ENCODE measurements around the gene GAS7.

GAS7 gene

DNA sequence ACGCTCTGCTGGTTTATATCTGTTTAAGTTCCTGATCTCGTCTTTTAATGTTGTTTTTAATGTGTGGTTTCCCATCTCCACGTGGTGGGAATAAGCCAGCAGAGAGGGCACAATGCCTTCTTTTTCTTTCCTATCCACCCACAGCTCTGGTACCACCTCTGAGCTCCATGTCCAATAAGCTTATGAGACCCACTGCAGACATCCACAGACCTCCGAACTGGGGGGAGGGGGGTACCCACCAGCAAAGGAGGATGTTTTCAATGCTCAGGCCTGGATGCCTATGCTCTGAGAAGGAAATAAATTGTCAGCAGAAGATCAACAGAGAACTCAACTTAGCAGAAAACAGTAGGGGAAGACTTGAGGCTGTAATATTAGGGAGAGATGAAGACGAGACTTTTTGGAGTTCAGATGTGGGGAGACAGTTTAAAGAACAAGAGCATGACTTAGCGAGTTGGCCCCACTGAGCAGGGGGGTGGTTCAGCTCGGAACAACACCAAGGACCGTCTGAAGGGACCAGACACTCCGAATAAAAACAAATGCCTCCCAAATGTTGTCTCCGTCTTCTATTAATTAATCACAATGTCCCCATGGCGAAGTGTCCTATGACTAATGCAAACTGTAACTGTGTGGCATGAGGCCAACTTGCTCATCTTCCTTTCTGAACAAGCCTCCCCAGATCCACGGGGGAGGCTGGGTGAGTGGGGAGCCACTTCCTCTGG lies 62.7 kb downstream of the GAS7 start:
- no peak for DNase-seq (ENCODE audit: low read depth in 2 of 2)

DNA sequence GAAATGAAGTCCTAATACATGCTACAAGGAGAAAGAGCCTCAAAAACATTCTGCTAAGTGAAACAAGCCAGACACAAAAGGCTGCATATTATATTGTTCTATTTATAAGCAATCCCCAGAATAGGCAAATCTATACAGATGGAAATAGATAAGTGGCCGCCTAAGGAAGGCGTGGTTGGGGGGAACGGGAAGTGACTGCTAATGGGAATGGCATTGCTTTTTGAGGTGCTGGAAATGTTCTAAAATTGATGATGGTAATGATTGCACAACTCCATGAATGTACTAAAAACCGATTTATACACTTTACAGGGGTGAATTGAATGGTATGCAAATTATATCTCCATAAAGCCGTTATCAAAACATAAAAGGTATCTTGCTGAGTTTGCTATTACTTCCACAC lies 67.7 kb downstream of the GAS7 start:
- DNase-seq (ENCODE audit: low read depth in 2 of 2), result no peak

DNA sequence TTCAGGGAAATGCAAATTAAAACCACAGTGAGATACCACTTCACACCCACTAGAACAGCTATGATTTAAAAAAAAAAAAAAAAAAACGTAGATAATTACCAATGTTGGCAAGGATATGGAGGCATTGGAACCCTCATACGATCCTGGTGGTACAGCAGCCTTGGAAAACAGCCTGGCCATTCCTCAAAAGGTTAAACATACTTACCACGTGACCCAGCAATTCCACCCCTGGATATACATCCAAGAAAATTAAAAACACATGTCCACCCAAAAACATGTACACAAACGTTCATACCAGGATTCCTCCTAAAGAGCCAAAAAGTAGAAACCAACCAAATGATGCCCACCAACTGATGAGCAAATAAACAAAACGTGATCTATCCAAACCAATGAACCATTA lies 68.1 kb downstream of the GAS7 start:
- DNase-seq (ENCODE audit: low read depth in 2 of 2), result no peak

DNA sequence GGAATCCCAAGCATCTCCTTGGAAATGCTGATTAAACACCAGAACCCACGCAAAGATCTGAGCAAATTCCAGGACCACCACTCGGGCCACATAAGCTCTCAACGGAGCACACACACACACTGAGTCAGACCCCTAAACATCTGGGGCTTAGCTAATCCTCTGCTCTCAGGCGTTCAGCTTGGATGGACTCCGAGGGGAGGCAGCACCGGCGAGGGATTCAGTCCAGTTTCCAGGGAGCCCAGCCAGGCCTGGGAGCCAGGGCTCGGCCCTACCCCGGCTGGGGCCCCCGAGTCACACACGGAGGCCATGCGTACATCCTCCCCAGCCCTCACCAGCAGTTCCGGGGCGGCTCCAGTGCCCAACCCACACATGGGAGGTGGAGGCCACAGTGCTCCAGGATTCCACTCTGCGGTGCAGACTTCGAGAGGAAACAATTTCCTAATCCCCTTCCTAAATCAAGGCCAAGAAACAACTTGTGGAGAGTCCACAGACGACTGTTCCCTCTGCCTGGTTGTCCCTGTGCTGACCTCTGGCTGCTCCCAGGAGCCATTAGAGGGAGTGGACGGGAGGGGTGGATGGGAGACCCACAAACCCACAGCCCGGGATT lies 70.5 kb downstream of the GAS7 start:
- no peak for DNase-seq (ENCODE audit: low read depth in 2 of 2)

DNA sequence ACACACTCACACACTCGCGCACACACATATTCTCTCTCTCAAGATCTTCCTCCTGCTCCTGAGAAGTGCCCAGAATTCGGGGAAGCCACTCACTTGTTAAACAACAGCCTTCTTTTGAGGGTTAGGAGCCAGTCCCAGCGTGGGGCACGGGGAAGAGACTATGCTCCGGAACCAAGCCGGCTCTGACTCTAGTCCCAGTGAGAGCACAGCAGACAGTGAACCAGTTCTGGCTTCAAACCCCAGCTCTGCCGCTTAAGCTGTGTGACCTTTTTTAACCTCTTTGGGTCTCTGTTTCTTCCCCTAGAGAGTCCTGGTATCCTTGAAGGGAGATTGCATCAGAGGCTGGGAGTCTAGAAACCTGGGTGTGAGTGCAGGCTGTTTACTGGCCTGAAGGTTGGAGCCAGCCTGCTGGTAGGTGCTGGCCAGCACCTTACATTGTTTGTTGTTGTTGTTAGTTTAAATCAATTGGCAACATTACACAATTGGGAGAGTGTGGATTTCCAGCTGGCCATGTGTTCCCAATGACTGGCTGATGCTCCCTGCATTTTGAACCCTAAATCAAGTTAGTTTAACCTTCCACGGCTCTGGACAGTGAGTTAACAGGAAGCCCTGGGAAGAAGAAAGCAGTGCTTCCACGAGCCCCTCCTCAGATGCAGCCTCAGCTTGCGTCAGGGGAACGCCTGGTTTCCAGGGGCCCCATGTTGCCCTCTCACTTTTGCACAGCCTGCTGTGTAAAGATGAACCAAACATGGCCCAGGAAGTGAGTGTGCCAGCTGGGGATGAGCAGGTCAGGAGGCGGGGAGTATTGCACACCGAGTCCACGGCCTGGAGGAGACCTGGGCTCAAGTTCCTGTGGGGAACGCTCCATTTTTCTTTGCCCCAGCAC lies 71.5 kb downstream of the GAS7 start:
- no peak for DNase-seq (ENCODE audit: low read depth in 2 of 2)

DNA sequence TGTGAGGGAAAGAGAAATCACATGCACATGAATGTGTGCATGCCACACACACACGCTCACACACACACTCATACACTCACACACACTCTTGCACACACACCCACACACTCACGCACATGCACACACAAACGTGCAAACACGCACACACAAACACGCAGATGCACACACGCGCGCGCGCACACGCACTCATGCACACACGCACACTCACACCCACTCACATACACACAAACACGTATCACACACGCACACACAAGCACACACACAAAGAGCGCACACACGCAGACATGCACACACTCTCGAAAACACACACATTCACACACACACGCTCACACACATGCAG lies 72.2 kb downstream of the GAS7 start:
- DNase-seq (ENCODE audit: low read depth in 2 of 2), result no peak

DNA sequence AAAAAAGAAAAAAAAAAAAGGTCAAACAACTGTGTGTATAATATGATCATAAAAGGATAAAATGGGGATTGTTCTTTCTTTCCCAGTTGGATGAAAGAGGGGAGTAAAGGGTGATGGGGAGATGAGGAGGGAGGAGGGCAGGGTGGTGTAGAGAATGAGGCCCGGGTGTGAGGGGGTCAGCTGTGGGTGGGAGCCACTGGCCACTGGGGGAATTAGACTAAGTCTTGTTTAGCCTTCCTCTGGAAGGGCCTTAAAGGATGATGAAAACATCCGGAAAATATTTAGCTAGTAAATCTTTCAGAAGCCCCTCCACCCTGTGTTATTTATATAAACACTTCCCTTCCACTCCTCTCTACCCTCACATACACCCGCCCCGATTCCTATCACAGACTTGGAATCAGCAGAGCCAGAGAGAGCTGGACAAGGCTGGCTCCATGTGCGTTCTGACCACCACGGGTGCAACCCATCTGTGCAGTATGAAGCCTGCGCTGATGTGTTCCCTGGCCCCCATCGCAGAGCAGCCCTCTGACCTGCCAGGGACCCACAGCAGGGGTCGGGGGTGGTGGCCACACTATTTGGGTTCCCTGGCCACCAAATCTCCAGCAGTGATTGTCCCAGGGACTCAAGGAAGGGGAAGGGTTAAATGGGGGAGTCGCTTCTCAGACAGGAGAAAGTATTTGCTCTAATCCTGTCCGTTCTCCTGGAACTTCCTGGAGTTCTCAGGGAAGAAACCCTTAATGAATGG lies 72.7 kb downstream of the GAS7 start:
- DNase-seq (ENCODE audit: low read depth in 2 of 2), result no peak

DNA sequence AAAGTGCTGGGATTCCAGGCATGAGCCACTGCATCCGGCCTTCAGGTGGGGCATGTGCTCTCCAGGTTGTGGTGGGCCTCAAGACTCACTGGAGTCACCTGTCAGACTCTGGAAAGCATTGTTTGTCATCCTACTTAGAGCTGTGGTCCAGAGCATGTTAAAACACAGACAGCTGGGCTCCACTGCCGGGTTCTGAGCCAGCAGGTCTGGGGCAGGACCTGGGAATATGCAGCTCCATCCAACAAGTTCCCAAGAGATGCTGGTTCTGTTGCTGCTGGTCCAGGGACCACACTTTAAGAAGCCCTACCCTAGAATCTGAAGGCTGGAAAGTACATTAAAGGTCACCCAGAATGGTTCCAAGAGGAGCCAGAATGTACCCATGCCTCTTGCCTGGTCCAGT lies 75.3 kb downstream of the GAS7 start:
- DNase-seq (ENCODE audit: low read depth in 2 of 2), result no peak

DNA sequence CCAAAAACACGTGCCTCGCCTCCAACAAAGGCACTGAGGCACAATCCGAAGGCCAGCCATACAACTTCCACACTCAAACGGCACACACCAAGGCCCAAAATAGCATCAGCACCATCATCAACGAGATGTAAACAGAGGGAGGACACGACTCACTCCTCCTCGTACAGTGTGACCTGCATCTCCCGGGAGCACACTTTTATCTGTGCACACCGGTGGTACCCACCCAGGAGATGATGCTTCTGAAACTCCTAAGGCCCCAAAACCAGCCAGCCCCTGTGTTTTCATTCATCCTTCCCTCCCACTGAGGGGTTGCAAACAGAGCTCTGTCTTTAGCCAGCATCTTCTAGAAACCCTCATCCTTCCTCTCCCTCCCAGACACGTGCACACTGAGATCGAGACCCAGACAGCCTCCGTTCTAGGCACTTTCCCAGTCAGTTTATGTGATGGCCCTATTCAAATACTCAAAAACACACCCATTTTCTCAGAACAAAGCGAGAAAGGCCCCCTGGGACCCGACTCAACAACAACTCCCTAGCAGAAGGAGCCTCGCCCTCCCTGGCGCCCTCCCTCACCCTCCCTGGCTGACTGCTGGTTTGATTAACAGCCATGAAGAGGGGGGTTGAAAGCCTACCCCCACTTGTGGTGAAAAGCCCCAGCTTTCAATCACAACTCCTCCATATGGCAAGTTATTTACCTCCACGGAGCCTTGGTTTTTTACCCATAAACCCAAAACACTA lies 76.3 kb downstream of the GAS7 start:
- DNase-seq (ENCODE audit: low read depth in 2 of 2), result no peak

DNA sequence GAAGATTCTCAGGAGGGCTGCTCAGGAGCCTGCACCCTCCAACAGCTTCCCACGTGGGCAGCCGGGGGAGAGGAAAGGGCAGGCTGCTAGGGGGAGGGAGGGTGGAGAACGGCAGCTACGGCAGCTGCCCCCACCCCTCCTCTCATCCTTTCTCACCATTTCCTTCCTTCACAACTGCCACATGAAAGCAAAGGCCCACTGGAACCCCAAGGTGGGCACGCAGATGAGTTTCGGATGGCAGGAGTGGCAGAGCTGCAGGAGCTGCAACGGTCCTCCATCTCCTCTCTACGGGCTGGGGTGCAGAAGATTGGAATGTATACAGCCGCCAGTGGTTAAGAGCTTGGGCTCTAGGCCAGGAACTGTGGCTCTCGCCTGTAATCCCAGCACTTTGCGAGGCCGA lies 77.7 kb downstream of the GAS7 start:
- DNase-seq (ENCODE audit: low read depth in 2 of 2), result no peak

DNA sequence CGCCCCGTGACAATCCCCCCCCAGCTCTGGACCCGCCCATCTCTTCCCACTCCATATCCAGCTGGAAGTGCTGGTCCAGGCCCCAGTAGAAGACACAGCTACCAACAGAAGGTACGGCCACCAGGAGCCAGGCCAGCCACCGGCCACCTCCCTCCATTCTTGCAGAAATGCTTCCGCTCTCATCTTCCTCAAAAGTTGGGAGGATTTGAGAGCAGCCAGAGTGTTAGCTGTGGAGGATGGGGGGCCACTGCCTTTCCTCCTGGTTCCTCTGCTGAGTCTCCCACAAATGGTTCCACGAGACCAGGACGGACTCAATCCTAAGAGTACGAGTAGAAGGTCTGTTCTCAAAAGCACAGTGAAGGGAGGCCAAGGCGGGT lies 78.3 kb downstream of the GAS7 start:
- no peak for DNase-seq (ENCODE audit: low read depth in 2 of 2)

DNA sequence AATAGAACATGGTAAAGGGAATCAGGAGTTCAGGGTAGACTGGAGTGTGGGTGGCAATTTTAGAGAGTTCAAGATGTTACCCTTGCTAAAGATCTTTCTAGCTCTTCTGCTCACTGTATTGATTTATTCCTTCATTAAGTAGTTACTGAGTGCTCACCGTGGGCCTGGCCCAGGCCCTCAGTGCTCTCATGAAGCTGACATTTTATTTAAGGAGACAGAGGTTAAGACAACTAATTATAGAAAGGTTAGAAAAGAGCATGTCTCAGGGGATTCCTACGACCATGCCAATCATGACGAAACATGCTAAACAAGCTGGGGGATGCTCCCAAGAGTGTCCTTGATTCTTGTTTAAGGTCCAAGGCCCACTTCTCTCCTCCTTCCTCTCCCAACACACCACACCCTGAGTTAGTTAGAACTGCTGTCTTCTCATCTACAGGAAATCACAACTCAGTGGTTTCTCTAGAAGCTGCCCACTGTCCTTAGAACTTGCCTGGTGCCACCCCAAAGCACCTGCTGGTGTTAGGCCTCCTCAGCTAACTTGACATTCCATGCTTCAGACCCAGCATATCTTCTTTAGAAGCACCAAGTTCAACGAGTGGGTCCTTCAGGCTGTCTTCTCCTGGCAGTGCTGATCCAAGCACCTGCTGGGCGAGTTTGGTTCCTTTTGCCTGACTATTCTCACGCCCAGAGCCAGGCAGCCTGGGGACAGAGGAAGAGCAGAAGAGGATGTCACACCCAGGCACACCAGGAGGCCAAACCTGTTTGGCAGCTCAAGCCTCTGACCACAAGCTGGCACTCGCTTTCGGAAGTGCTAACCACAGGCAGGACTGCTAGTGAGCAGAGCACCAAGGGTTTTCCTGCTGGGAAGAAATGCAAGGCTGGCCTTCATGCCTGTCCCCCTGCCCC lies 79.0 kb downstream of the GAS7 start:
- DNase-seq (ENCODE audit: low read depth in 2 of 2), result no peak

DNA sequence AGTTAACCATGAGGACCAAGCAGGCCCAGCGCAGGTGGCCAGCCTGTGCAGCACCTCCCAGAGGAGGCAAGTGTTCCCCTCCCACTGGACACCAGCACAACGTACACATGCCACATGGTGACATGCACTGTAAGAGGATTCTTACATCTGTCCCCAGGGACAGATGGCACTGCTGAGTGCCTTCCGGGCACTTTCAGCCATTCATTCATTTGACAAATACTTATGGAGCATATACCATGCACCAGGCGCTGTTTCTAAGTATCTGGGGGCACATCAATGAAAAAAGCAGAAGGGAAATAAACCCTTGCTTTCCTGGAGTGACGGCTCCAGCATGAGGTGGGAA lies 79.6 kb downstream of the GAS7 start:
- DNase-seq (ENCODE audit: low read depth in 2 of 2), result no peak

DNA sequence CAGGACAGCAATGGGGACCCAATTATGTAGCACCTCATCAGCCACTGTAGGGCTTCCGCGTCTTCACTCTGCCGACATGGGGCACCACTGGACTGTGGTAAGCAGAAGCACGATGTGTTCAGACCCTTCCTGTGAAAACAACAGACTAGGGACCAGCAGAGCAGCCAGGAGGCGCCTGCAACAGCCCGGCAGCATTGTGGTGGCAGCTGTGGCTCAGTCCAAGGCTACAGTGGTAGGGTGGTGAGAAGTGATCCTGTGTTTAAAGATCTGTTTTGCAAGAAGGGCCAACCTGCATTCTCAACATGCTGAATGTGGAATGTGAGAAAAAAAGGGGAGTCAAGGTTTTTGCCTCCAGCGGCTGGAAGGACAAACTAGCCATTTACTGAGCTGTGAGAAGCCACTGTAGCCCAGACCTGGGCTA lies 80.8 kb downstream of the GAS7 start:
- DNase-seq (ENCODE audit: low read depth in 2 of 2), result no peak

DNA sequence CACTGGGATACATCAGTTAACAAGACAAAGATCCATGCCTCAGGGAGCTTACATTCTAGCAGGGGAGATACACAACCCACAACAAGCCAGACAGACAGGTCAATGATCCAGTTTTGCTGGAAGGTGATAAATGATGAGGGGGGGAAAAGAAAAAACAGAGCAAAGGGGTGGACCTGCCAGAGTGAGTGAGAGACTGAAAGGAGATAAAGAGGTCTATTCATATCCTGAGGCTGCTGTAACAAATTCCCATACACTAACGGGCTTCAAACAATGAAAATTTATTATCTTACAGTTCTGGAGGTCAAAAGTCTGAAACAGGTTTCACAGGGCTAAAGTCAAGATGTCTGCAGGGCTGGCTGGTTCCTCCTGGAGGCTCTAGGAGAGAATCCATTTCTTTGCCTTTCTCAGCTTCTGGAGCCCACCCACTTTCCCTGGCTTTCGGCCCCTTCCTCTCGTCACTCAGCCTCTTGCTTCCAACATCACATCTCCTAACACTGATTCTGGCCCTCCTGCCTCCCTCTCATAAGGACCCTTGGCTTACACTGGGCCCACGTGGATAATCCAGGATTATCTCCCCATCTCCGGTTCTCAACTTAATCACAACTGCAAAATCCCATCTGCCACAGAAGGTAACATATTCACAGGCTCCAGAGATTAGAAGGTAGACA lies 81.5 kb downstream of the GAS7 start:
- no peak for DNase-seq (ENCODE audit: low read depth in 2 of 2)

DNA sequence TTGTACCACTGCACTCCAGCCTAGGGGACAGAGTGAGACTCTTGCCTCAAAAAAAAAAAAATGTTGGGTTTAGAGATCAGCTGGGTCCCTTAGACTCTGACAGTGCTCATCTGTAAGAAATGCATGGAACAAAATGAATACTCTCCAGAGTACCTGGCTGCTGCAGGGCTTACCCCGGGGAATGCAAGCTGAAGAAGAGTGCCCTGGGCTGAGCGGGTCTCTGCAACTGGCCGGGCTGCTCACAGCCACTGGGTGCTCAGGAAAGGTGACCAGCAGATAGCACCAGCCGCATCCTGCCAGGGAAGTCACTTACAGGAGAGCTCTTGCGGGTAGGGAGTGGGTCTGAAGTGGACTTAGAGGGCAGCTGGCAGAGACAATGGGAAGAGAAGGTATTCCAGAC lies 82.1 kb downstream of the GAS7 start:
- no peak for DNase-seq (ENCODE audit: low read depth in 2 of 2)

DNA sequence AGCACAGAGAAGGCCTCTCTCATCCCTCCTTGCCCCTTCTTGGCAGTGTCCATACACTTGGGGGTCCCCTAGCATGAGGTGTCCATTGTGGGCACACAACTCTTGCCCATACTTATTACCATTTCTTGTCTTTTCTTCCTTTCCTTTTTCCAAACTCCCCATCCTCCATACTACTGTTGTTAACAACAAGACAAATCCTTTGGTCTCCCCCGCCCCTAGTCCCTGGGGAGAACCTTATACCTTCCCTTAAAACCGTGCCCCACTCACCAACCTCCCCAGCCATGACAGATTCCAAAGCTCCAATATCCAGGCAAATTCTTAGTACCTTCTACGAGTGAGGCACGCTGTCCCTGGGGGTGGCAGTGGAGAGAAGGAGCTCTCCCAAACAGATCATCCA lies 82.9 kb downstream of the GAS7 start:
- no peak for DNase-seq (ENCODE audit: low read depth in 2 of 2)

DNA sequence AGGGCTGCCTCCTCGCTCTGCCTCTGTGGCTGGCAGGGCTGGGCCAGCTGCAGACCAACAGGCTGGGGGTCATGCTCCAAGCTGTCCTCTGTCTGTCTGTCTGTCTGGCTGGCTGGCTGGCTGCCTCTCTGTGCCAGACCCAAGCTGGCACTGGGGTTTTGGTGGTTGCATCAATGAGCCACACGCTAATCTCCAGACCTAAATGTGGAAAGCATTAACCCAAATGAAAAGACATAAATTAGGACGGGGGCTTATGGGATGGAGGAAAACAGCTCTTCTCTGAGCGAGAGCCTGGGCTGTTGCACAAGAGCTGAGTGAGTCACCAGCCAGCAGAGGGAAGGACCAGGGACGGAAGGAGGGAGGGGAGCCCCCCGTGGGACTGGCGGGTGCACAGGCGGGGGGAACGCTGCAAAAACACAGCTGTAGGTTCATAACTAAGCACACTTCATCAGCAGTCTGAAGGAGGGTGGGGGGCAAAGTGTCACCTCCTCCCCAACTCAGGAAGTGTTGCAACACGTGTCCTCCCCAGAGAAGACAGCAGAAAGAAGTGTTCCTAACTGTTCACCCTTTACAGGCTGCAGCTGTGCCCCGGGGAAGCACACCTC lies 83.4 kb downstream of the GAS7 start:
- DNase-seq (ENCODE audit: low read depth in 2 of 2), result peak; percentile 13 to 25

DNA sequence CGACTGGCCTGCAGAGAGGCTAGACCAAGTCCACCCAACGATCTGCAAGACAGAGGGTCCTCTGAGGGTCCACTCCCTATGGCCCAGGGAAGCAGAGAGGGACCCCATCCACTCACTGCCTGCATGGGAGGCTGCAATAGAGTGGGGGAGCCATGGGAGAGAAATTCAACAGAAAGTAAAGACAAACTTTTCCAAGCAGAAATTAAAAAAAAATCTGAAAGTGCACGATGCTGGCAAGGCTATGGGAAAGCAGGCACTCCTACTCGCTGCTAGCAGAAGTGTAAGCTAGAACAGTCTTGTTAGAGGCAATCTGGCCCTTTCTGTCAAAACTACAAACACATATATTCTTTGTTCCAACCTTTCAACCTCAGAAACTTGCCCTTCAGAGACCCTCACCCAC lies 85.4 kb downstream of the GAS7 start:
- no peak for DNase-seq (ENCODE audit: low read depth in 2 of 2)
